Caco-2 (cell line): ENCODE results near the gene EIF2D. TPM values are rescaled to one million over a fixed set of nuclear protein-coding genes. Genes with fewer than 3 reads are reported as not detected.

Experiments
- BruUV-seq: library from RNA; stranded (reverse); fragments of 400-500 nt; replicated peaks from 2 replicates; lab custom pipeline; 2021; lab: Mats Ljungman, UMichigan
- CTCF ChIA-PET: fragments of 300-600 bp; sonication (Branson Sonifier 250); formaldehyde crosslinking; loops from one replicate; lab custom pipeline; 2022; ENCODE audit warnings: antibody characterized with exemption; lab: Charles Lee
- POLR2A ChIA-PET: fragments of 300-600 bp; sonication (Branson Sonifier 250); formaldehyde crosslinking; loops from one replicate; lab custom pipeline; 2022; ENCODE audit warnings: antibody characterized with exemption; lab: Charles Lee
- DNase-seq, 2 experiments: peaks; one replicate each; pipeline versions ENCODE4 v3.0.0 to v3.0.0-alpha.2; 2020 to 2022
- H3K27me3 ChIP-seq: replicated peaks from 2 replicates; pipeline ENCODE4 v1.6.0; 2011; ENCODE audit warnings: low read length; ENCODE audit not compliant: control insufficient read depth, insufficient read depth
- H3K36me3 ChIP-seq: 2 replicates; pipeline ENCODE4 v1.5.1; 2011; ENCODE audit warnings: low read length; ENCODE audit not compliant: control insufficient read depth, insufficient read depth
- H3K4me1 ChIP-seq: fragments of 250-450 bp; sonication (Bioruptor Pico); 2 replicates; pipeline ENCODE4 v1.5.1; 2020; ENCODE audit warnings: mild to moderate bottlenecking
- H3K4me3 ChIP-seq: 2 replicates; pipeline ENCODE4 v1.5.1; 2011; ENCODE audit warnings: low read depth, mild to moderate bottlenecking, control low read depth, low read length
- H3K9me3 ChIP-seq: fragments of 250-450 bp; sonication (Bioruptor Pico); 2 replicates; pipeline ENCODE4 v1.5.1; 2020; ENCODE audit warnings: mild to moderate bottlenecking, moderate library complexity
- H3K27ac Mint-ChIP-seq: one replicate; pipeline ENCODE4 v1.8.0; 2022; ENCODE audit warnings: mixed read lengths; ENCODE audit not compliant: unreplicated experiment
- H3K27me3 Mint-ChIP-seq: one replicate; pipeline ENCODE4 v1.8.0; 2022; ENCODE audit warnings: mixed read lengths; ENCODE audit not compliant: insufficient read depth, unreplicated experiment
- H3K36me3 Mint-ChIP-seq: one replicate; pipeline ENCODE4 v1.8.0; 2022; ENCODE audit warnings: mild to moderate bottlenecking, mixed read lengths; ENCODE audit not compliant: insufficient read depth, unreplicated experiment
- H3K4me1 Mint-ChIP-seq: one replicate; pipeline ENCODE4 v1.8.0; 2022; ENCODE audit warnings: low read depth, mixed read lengths; ENCODE audit not compliant: unreplicated experiment
- H3K4me3 Mint-ChIP-seq: one replicate; pipeline ENCODE4 v1.8.0; 2022; ENCODE audit warnings: mild to moderate bottlenecking, moderate library complexity, mixed read lengths; ENCODE audit not compliant: unreplicated experiment
- H3K9me3 Mint-ChIP-seq: one replicate; pipeline ENCODE4 v1.8.0; 2022; ENCODE audit warnings: mixed read lengths; ENCODE audit not compliant: unreplicated experiment
- intact Hi-C: fragments of 100-400 bp; cut with micrococcal nuclease; formaldehyde crosslinking; loops from one replicate; pipeline ENCODE4 v1.10.0; 2022; ENCODE audit not compliant: unreplicated experiment
- total RNA-seq: library from RNA; stranded (reverse); gene quantifications from 2 replicates; pipeline ENCODE4 v1.2.3, GENCODE V29; 2022
- TF ChIP-seq, protein P1 (sequence below), 2 experiments: fragments of 200-600 bp in 1 of 2; IDR thresholded peaks; 1 replicate in 1 of 2; 2 replicates in 1 of 2; pipeline versions ENCODE4 v1.5.1 to v1.8.0; 2011 to 2022; ENCODE audit warnings: antibody characterized with exemption in 1 of 2, control low read depth in 1 of 2, inconsistent platforms in 1 of 2, low read depth in 1 of 2, low read length in 1 of 2, mild to moderate bottlenecking in 1 of 2, moderate library complexity in 1 of 2; ENCODE audit not compliant: insufficient read depth in 1 of 2, severe bottlenecking in 1 of 2, unreplicated experiment in 1 of 2

The EIF2D gene
- total RNA-seq, 1 experiment from 2014 or later, result 37.9 TPM

DNA sequence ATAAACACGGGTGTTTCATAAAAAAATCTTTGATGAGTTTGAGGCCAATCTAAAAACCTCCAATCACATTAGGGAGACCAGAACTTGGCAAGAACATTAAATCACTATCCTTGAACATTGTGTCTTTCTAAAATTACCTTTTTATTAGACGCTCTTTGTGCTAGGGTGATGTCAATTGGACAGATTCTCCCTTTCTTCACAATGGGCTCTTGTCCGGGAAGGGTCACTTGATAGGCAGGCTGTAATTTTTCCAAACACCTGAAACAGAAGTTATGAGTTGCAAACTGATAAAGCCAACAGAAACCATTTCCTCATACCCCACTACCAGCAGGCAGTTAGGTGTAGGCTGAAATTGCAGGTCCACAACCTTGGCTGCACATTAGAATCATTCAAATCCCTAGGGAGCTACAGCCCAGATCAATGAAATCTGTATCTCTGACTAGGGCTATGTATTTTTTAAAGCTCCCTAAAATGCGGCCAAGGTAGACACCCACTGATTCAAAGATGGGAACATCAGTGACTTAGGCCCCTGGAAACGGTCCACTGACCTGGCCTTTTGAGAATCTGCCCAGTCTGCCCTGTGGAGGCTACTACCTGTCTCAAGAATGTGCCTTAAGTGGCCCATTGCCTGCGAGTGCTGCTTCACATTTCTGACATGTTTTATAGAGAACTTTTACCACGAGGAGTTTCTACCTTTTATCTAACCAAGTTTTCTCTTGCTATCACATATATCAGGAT lies 16.5 kb downstream of the EIF2D start:
- peaks cover 45% of the 10 kb centered on the region for H3K36me3 Mint-ChIP-seq
- no peak overlapping the region for H3K27ac Mint-ChIP-seq
- ChIA-PET POLR2A (no interaction called here), CTCF (no interaction called here)
- no peaks in the 10 kb centered on the region for H3K4me1 Mint-ChIP-seq
- H3K4me3 Mint-ChIP-seq, result no peak overlapping the region
- intact Hi-C loops, result no loop called here
- Histone ChIP-seq H3K9me3 (no peaks in the 10 kb centered on the region), H3K4me3 (no peak overlapping the region), H3K27me3 (no peaks in the 10 kb centered on the region), H3K4me1 (no peaks in the 10 kb centered on the region), H3K36me3 (peaks cover 1% of the 10 kb centered on the region)
- H3K9me3 Mint-ChIP-seq, result no peaks in the 10 kb centered on the region
- no peak for DNase-seq
- TF ChIP-seq, protein P1, sequence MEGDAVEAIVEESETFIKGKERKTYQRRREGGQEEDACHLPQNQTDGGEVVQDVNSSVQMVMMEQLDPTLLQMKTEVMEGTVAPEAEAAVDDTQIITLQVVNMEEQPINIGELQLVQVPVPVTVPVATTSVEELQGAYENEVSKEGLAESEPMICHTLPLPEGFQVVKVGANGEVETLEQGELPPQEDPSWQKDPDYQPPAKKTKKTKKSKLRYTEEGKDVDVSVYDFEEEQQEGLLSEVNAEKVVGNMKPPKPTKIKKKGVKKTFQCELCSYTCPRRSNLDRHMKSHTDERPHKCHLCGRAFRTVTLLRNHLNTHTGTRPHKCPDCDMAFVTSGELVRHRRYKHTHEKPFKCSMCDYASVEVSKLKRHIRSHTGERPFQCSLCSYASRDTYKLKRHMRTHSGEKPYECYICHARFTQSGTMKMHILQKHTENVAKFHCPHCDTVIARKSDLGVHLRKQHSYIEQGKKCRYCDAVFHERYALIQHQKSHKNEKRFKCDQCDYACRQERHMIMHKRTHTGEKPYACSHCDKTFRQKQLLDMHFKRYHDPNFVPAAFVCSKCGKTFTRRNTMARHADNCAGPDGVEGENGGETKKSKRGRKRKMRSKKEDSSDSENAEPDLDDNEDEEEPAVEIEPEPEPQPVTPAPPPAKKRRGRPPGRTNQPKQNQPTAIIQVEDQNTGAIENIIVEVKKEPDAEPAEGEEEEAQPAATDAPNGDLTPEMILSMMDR (IDR thresholded peaks at IDR 0.05; ENCODE audit: insufficient read depth in 1 of 2, low read depth in 1 of 2, low read length in 1 of 2, severe bottlenecking in 1 of 2, unreplicated experiment in 1 of 2), result no peak
- no peaks in the 10 kb centered on the region for H3K27me3 Mint-ChIP-seq
- no TSS peak for BruUV-seq

DNA sequence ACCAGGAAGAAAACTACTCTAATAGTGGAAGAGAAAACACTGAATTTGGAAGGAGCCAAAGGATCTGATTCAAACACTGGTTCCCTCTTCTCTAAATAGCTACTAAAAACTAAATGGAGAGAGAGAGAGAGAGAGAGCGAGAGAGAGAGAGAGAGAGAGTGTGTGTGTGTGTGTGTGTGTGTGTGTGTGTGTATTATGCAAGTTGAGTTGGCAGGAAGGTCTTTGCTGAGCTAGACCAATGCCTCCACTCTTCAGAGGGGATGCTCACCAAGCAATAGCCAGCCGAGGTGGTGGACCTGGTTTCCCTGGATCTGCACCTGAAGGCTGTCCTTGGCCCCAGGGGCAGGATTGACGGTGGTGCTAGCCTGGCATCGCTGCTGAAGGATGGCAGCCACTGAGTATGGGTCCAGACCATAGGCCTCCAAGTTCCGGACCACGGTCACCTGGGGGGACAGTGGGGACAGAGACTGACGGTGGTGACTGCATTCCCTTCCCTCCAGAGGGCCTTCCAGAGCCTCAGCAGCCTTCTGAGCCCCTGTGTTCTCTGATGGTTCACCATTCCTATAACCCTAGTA lies 18.8 kb downstream of the EIF2D start:
- H3K36me3 Mint-ChIP-seq, result peaks cover 34% of the 10 kb centered on the region
- H3K27ac Mint-ChIP-seq, result no peak overlapping the region
- no peak for DNase-seq
- Histone ChIP-seq H3K4me3 (no peak overlapping the region), H3K4me1 (no peaks in the 10 kb centered on the region), H3K36me3 (peaks cover 1% of the 10 kb centered on the region), H3K27me3 (no peaks in the 10 kb centered on the region), H3K9me3 (no peaks in the 10 kb centered on the region)
- intact Hi-C loops, result no loop called here
- BruUV-seq, result no TSS peak
- TF ChIP-seq, protein P1 (IDR thresholded peaks at IDR 0.05; ENCODE audit: insufficient read depth in 1 of 2, low read depth in 1 of 2, low read length in 1 of 2, severe bottlenecking in 1 of 2, unreplicated experiment in 1 of 2), result no peak
- CTCF ChIA-PET, result interaction anchor here (0.6 kb wide), 1 partner anchor 47 kb away, joined by 3 read pairs; no protein-coding TSS in a partner anchor
- H3K9me3 Mint-ChIP-seq, result no peaks in the 10 kb centered on the region
- H3K27me3 Mint-ChIP-seq, result no peaks in the 10 kb centered on the region
- H3K4me3 Mint-ChIP-seq, result no peak overlapping the region
- POLR2A ChIA-PET, result interaction anchor here (0.6 kb wide), 1 partner anchor 49 kb away, joined by 4 read pairs; no protein-coding TSS in a partner anchor
- H3K4me1 Mint-ChIP-seq, result no peaks in the 10 kb centered on the region

DNA sequence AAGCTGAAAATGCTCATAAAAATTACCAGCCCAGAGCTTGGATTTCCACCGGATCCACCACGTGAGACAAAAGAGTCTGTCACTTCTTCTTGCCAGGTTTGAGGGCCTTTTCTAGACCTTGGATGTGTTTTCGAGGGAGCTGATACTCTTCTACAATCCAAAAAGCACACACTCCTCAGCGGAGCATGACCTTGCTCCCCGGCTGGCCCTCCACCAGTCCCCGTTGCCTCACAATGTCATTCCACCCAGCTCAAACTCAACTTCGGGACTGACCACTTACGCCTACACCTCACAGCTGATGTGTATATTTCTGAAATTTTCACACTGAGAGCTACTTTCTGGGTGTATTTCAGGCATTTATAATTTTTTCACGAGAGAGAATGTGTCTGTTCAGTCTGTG lies 20.6 kb downstream of the EIF2D start:
- H3K4me1 Mint-ChIP-seq, result no peaks in the 10 kb centered on the region
- Histone ChIP-seq H3K27me3 (no peaks in the 10 kb centered on the region), H3K36me3 (peaks cover 1% of the 10 kb centered on the region), H3K4me1 (no peaks in the 10 kb centered on the region), H3K9me3 (no peaks in the 10 kb centered on the region), H3K4me3 (no peak overlapping the region)
- H3K27me3 Mint-ChIP-seq, result no peaks in the 10 kb centered on the region
- ChIA-PET POLR2A (no interaction called here), CTCF (no interaction called here)
- DNase-seq, result no peak
- TF ChIP-seq, protein P1 (IDR thresholded peaks at IDR 0.05; ENCODE audit: insufficient read depth in 1 of 2, low read depth in 1 of 2, low read length in 1 of 2, severe bottlenecking in 1 of 2, unreplicated experiment in 1 of 2), result no peak
- no peak overlapping the region for H3K4me3 Mint-ChIP-seq
- no peak overlapping the region for H3K27ac Mint-ChIP-seq
- H3K36me3 Mint-ChIP-seq, result peaks cover 26% of the 10 kb centered on the region
- H3K9me3 Mint-ChIP-seq, result no peaks in the 10 kb centered on the region
- no TSS peak for BruUV-seq
- intact Hi-C loops, result no loop called here
